Measurements from ENCODE around the gene SNAPC1. TPM values are rescaled to one million over a fixed set of nuclear protein-coding genes. Genes with fewer than 3 reads are reported as not detected.

Gene SNAPC1
- total and polyA plus RNA-seq, 9 of the 15 experiments (the other 6 are each of a cell fraction or from before 2014, with no cell fraction given), result 3.7 to 9.0 (median 7.9) TPM

GRCh38 chr14:61730756-61731373, 31.4 kb upstream of the SNAPC1 start:
- no peak overlapping the region for H3K9ac ChIP-seq (ENCODE audit: insufficient read depth in 1 of 2, low read depth in 2 of 2, low read length in 2 of 2)
- H3K79me2 ChIP-seq (ENCODE audit: control insufficient read depth, insufficient read depth, low read length), result peaks cover 2% of the 10 kb centered on the region; the same call in 1 of the 3 replicates
- intact Hi-C loops (cut with micrococcal nuclease), result loop anchor here (2.0 kb wide), 1 partner anchor 270 kb away; no protein-coding TSS in a partner anchor
- H3K27ac ChIP-seq (ENCODE audit: extremely low read depth, low read depth, low read length), result no peak overlapping the region
- peak; percentile 21; the same call in 1 of the 2 replicates for TF ChIP-seq REST (IDR thresholded peaks at IDR 0.05; ENCODE audit: borderline replicate concordance)
- no peak for TF ChIP-seq REST (CRISPR knock-in tag; IDR thresholded peaks at IDR 0.05; ENCODE audit: low read depth)
- TF ChIP-seq HNRNPUL1 (IDR thresholded peaks at IDR 0.05; ENCODE audit: low read length), result no peak
- no peak for TF ChIP-seq RCOR1 (IDR thresholded peaks at IDR 0.05; ENCODE audit: borderline replicate concordance in 1 of 2, low read depth in 2 of 2, low read length in 2 of 2)
- TF ChIP-seq RAD21 (CRISPR knock-in tag; conservative IDR thresholded peaks at IDR 0.05 in 1 of 2, IDR thresholded peaks at IDR 0.05 in 1 of 2), result peak; percentile 46 to 63; a peak in 3 of 4 replicates
- no peak for TF ChIP-seq ZFP30 (CRISPR knock-in tag; IDR thresholded peaks at IDR 0.05; ENCODE audit: borderline replicate concordance)
- TF ChIP-seq CTCF (IDR thresholded peaks at IDR 0.05 in 2 of 3, conservative IDR thresholded peaks at IDR 0.05 in 1 of 3; ENCODE audit: insufficient read depth in 2 of 3, low read depth in 1 of 3, low read length in 3 of 3), result peak in 2 of 3 experiments; percentile 11 to 38; a peak in 3 of 6 replicates
- no TSS peak for BruUV-seq (replicated peaks)
- no peaks in the 10 kb centered on the region for H3K9me3 ChIP-seq (replicated peaks; ENCODE audit: control insufficient read depth, insufficient read depth, low read depth, low read length)
- POLR2A ChIA-PET, result interaction anchor here (0.8 kb wide), 1 partner anchor 20 kb away, joined by 3 read pairs; no protein-coding TSS in a partner anchor
- in situ Hi-C loops (cut with MboI), result loop anchor here (10.0 kb wide), 1 partner anchor 266 kb away; no protein-coding TSS in a partner anchor
- no peak overlapping the region for H2AFZ ChIP-seq (ENCODE audit: low read depth, low read length)
- no peak overlapping the region for H3K4me3 ChIP-seq
- no peaks in the 10 kb centered on the region for H4K20me1 ChIP-seq (replicated peaks; ENCODE audit: control insufficient read depth, insufficient read depth, low read length)
- FAIRE-seq (no peak), DNase-seq (ENCODE audit: extremely low read depth in 1 of 4, low spot score in 3 of 4) (no peak), ATAC-seq (no peak)
- no peaks in the 10 kb centered on the region for H3K27me3 ChIP-seq (ENCODE audit: control insufficient read depth in 2 of 2, insufficient read depth in 2 of 2, low read length in 2 of 2)
- CTCF ChIA-PET (ENCODE audit: low intra/inter-chr PET ratio), result interaction anchor here (0.9 to 2.2 kb wide), 3 partner anchors 256 to 269 kb away, joined by 3 to 10 read pairs (median 4); no protein-coding TSS in a partner anchor
- no peaks in the 10 kb centered on the region for H3K9me1 ChIP-seq (ENCODE audit: control insufficient read depth, insufficient read depth, low read length)
- H3K4me2 ChIP-seq (ENCODE audit: insufficient read depth, low read length), result no peak overlapping the region
- WGBS (ENCODE audit: insufficient coverage, low coverage, missing lambda C conversion rate), result 86% methylated on average over 2 of the region's 2 CpGs
- no peaks in the 10 kb centered on the region for H3K4me1 ChIP-seq (replicated peaks in 1 of 2; ENCODE audit: control insufficient read depth in 2 of 2, insufficient read depth in 2 of 2, low read length in 2 of 2)
- H3K36me3 ChIP-seq (ENCODE audit: control insufficient read depth, insufficient read depth, low read length), result peaks cover 89% of the 10 kb centered on the region

Data from K562 (cell line).